Fibroblast of villous mesenchyme (primary cell): ENCODE data around the gene FSTL4. TPM values are rescaled to one million over a fixed set of nuclear protein-coding genes. Genes with fewer than 3 reads are reported as not detected.

ENCODE experiments used
- DNase-seq: peaks from one replicate; pipeline ENCODE4 v3.0.0-alpha.2; 2010; ENCODE audit warnings: low read depth
- H3K4me3 ChIP-seq: 2 replicates; pipeline ENCODE4 v1.5.1; 2011; ENCODE audit warnings: low read depth, mild to moderate bottlenecking, low read length
- CTCF ChIP-seq: IDR thresholded peaks from 2 replicates; pipeline ENCODE4 v1.5.1; 2012; ENCODE audit warnings: low read depth, mild to moderate bottlenecking, low read length; ENCODE audit not compliant: insufficient read depth
- total RNA-seq: library from RNA; depleted of rRNA; stranded (reverse); fragments of >200 nt; gene quantifications from 2 replicates; pipeline ENCODE4 v1.2.3, GENCODE V29; 2012

Gene FSTL4
- total RNA-seq, 1 donor = not detected

- no peak for TF ChIP-seq CTCF
- DNase-seq = no peak
- H3K4me3 ChIP-seq = no peak overlapping the region
Measured at GRCh38 chr5:133531178-133531577, 81.2 kb downstream of the FSTL4 start.

GRCh38 chr5:133530270-133530669, 82.1 kb downstream of the FSTL4 start:
- no peak for TF ChIP-seq CTCF
- H3K4me3 ChIP-seq = no peak overlapping the region
- DNase-seq = no peak

GRCh38 chr5:133528841-133529240, 83.5 kb downstream of the FSTL4 start:
- no peak overlapping the region for H3K4me3 ChIP-seq
- TF ChIP-seq CTCF = no peak
- DNase-seq = no peak

GRCh38 chr5:133527311-133527710, 85.0 kb downstream of the FSTL4 start:
- TF ChIP-seq CTCF = no peak
- H3K4me3 ChIP-seq = no peak overlapping the region
- DNase-seq = peak; percentile 2

- no peak for TF ChIP-seq CTCF
- DNase-seq = no peak
- no peak overlapping the region for H3K4me3 ChIP-seq
Measured at GRCh38 chr5:133526368-133526767, 86.0 kb downstream of the FSTL4 start.

GRCh38 chr5:133525126-133525525, 87.2 kb downstream of the FSTL4 start:
- H3K4me3 ChIP-seq = no peak overlapping the region
- DNase-seq = no peak
- TF ChIP-seq CTCF = no peak

GRCh38 chr5:133524666-133525065, 87.7 kb downstream of the FSTL4 start:
- no peak for DNase-seq
- TF ChIP-seq CTCF = no peak
- H3K4me3 ChIP-seq = no peak overlapping the region
